ENCODE measurements around the gene HSH2D. TPM values are rescaled to one million over a fixed set of nuclear protein-coding genes. Genes with fewer than 3 reads are reported as not detected.
A peak's percentile ranks its signal among the peaks of the same experiment; 100 is the strongest.
"Not testable (repeated sequence)": the region's sequence is repeated elsewhere in the genome, so short reads cannot be mapped to it uniquely, and the experiment has no call there.

The HSH2D gene, protein sequence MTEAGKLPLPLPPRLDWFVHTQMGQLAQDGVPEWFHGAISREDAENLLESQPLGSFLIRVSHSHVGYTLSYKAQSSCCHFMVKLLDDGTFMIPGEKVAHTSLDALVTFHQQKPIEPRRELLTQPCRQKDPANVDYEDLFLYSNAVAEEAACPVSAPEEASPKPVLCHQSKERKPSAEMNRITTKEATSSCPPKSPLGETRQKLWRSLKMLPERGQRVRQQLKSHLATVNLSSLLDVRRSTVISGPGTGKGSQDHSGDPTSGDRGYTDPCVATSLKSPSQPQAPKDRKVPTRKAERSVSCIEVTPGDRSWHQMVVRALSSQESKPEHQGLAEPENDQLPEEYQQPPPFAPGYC
- total RNA-seq = 10 to 100 TPM; 23.9 to 49.8 TPM

GRCh38 chr19:16143399-16144215, at the start of gene HSH2D:
Gene HSH2D, plus strand, starts transcription at chr19:16143685. Its CDS starts 5,066 bp downstream, at chr19:16148751.
- DNase-seq (ENCODE audit: low spot score in 2 of 2) (peak; percentile 77 to 81), ATAC-seq (peak; percentile 97 to 98)
- peak within 1 kb of the TSS; percentile 95 to 99 for H3K27ac Mint-ChIP-seq
- H3K9me3 Mint-ChIP-seq = no peaks in the 10 kb centered on the region
- H3K36me3 Mint-ChIP-seq = peaks cover 10 to 17% of the 10 kb centered on the region in 2 donors

DNA sequence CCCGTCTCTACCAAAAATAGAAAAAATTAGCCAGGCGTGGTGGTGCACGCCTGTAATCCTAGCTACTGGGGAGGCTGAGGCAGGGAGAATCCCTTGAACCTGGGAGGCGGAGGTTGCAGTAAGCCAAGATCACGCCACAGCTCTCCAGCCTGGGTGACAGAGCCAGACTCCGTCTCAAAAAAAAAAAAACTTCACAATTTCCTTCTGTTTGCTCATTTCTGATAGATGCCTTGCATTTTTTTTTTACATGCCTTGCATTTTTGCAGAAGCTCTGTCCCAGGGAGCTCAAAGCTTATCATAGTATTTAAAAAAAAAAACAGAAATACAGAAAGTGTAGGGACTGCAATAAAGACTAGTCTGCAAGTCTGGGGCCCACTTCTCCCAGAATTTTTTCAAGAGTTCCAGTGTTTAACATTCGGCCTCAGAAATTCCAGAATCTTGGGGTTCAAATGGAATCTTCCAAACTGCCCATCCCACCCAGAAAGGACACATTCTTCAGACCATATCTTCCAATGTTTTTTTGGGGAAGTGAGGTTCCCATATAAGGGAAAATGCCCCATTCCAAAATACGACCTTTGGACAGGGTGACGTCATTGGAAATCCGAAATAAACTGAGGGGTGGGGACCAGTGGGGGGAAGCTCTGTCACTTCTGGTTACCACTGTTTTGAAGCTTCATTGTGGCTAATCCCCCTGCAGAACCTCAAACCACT, 49.0 kb upstream of the HSH2D start:
- DNase-seq (ENCODE audit: low spot score in 2 of 2) = no peak
- H3K36me3 Mint-ChIP-seq = peaks cover 35 to 75% of the 10 kb centered on the region in 2 donors
- peak overlapping the region in 1 of 2 donors; percentile 80 for H3K27ac Mint-ChIP-seq

DNA sequence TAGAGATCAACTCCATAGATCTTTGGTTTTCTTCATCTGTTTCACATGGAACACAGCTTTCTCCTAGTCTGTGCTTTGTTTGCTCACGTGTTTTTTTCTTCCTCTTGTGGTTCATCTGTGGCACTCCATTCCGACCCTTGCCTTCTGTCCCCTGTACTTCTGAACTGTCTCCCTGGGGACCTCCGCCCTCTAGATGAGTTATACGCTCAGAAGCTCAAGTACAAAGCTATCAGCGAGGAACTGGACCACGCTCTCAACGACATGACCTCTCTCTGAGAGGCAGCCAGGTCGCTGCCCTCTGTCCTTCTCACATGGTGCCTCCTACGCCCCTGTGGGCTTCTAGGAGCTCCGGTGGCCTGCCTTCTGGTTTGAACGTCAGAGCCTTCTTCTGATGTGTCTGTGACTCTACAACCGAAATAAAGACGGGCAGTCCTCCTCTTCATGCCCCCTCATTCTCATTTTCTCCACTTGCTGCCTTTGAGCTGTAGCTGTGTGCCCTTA, 48.4 kb upstream of the HSH2D start:
- H3K27ac Mint-ChIP-seq = peak overlapping the region; percentile 80 to 84
- peaks cover 31 to 75% of the 10 kb centered on the region in 2 donors for H3K36me3 Mint-ChIP-seq
- no peaks in the 10 kb centered on the region for H3K9me3 Mint-ChIP-seq
- ATAC-seq (peak; percentile 76 to 85), DNase-seq (ENCODE audit: low spot score in 2 of 2) (no peak)

More for the DNA sequence above, 49.0 kb upstream of the HSH2D start:
- ATAC-seq = no peak
- no peaks in the 10 kb centered on the region for H3K9me3 Mint-ChIP-seq

- no peak for DNase-seq (ENCODE audit: low spot score in 2 of 2)
- ATAC-seq = no peak
- no peaks in the 10 kb centered on the region for H3K9me3 Mint-ChIP-seq
- peak overlapping the region; percentile 62 to 80 for H3K27ac Mint-ChIP-seq
- H3K36me3 Mint-ChIP-seq = peaks cover 36 to 80% of the 10 kb centered on the region in 2 donors
These were observed 47.1 kb upstream of the HSH2D start for GRCh38 chr19:16096280-16096855.

DNA sequence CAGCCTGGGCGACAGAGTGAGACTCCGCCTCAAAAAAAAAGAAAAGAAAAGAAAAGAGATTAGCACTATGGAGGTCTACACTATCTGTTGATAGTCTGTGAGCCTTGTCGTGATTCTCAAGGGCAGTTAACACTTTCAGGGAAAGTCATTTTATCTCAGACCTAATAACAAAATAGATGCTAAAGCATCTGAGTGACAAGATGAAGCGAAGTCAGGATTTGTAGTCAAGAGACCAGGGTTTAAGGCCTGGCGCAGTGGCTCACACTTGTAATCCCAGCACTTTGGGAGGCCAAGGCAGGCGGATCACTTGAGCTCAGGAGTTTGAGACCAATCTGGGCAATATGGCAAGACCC, 45.1 kb upstream of the HSH2D start:
- ATAC-seq (no peak), DNase-seq (ENCODE audit: low spot score in 2 of 2) (no peak)
- Mint-ChIP-seq H3K36me3 (peaks cover 31 to 61% of the 10 kb centered on the region in 2 donors), H3K27ac (peak overlapping the region; percentile 71 to 88), H3K9me3 (no peaks in the 10 kb centered on the region)

- DNase-seq (ENCODE audit: low spot score in 2 of 2) (no peak), ATAC-seq (no peak)
- Mint-ChIP-seq H3K36me3 (peaks cover 28 to 57% of the 10 kb centered on the region in 2 donors), H3K27ac (no peak overlapping the region), H3K9me3 (no peaks in the 10 kb centered on the region)
These were observed 44.7 kb upstream of the HSH2D start for GRCh38 chr19:16098821-16099220.

DNA sequence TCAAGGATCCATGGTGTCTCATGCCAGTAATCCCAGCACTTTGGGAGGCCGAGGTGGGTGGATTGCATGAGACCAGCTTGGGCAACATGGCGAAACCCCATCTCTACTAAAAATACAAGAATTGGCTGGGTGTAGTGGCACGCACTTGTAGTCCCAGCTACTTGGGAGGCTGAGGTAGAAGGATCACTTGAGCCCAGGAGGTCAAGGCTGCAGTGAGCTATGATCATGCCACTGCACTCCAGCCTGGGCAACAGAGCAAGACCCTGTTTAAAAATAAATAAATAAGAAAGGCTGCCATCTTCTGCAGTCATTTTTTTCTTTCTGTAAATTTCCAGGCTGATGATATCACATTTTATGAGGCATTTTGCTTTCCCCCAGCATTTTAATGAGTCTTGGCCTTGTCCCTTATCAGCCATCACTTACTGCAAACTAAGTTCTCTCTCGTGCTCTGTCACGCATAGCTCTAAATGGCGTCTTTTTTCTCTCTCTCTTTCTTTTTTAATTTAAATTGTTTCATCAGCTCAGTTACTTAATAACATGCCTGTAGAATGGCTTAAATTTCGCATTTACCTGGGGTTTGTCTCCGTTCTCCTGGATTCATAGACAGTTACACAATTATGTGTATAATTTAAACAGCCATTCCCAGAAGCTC, 44.0 kb upstream of the HSH2D start:
- H3K27ac Mint-ChIP-seq; H3K9me3 Mint-ChIP-seq; DNase-seq (ENCODE audit: low spot score in 2 of 2); ATAC-seq: not testable (repeated sequence)
- H3K36me3 Mint-ChIP-seq = peaks cover 28 to 52% of the 10 kb centered on the region in 2 donors

DNA sequence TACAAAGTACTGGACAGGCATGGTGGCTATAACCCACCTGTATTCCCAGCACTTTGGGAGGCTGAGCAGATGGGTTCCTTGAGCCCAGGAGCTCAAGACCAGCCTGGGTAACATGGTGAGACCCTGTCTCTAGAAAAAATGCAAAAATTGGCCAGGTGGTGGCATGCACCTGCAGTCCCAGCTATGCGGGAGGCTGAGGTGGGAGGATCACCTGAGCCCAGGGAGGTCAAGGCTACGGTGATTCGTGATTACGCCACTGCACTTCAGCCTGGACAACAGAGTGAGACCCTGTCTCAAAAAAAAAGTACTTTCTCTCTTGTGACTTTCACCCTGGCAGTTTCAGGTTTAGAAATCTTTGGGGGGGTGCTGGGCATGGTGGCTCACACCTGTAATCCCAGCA, 43.0 kb upstream of the HSH2D start:
- H3K9me3 Mint-ChIP-seq = no peaks in the 10 kb centered on the region
- H3K36me3 Mint-ChIP-seq = peaks cover 21 to 41% of the 10 kb centered on the region in 2 donors
- DNase-seq (ENCODE audit: low spot score in 2 of 2) (no peak), ATAC-seq (no peak)
- peak overlapping the region in 1 of 2 donors; percentile 29 for H3K27ac Mint-ChIP-seq

GRCh38 chr19:16104722-16105121, 38.8 kb upstream of the HSH2D start:
- DNase-seq (ENCODE audit: low spot score in 2 of 2) = no peak
- H3K9me3 Mint-ChIP-seq = no peaks in the 10 kb centered on the region
- H3K27ac Mint-ChIP-seq = peak overlapping the region; percentile 44 to 54
- peaks cover 7 to 9% of the 10 kb centered on the region in 2 donors for H3K36me3 Mint-ChIP-seq
- no peak for ATAC-seq

GRCh38 chr19:16106121-16106520, 37.4 kb upstream of the HSH2D start:
- peaks cover 3 to 4% of the 10 kb centered on the region in 2 donors for H3K36me3 Mint-ChIP-seq
- peak; percentile 17 to 69 for ATAC-seq

GRCh38 chr19:16111160-16111908, 32.2 kb upstream of the HSH2D start, which contains the start of gene RAB8A:
Gene RAB8A, plus strand, starts transcription at chr19:16111889. Its CDS starts 13 bp downstream, at chr19:16111902.
- peak; percentile 100 for DNase-seq (ENCODE audit: low spot score in 2 of 2)
- Mint-ChIP-seq H3K36me3 (peaks cover 12 to 19% of the 10 kb centered on the region in 2 donors), H3K27ac (peak within 1 kb of the TSS; percentile 97 to 99), H3K9me3 (no peaks in the 10 kb centered on the region)
- ATAC-seq = peak; percentile 94

More at GRCh38 chr19:16106121-16106520, 37.4 kb upstream of the HSH2D start:
- no peak for DNase-seq (ENCODE audit: low spot score in 2 of 2)
- H3K27ac Mint-ChIP-seq = peak overlapping the region in 1 of 2 donors; percentile 46
- H3K9me3 Mint-ChIP-seq = no peaks in the 10 kb centered on the region

GRCh38 chr19:16111909-16112752, 31.4 kb upstream of the HSH2D start:
- no peaks in the 10 kb centered on the region for H3K9me3 Mint-ChIP-seq

DNA sequence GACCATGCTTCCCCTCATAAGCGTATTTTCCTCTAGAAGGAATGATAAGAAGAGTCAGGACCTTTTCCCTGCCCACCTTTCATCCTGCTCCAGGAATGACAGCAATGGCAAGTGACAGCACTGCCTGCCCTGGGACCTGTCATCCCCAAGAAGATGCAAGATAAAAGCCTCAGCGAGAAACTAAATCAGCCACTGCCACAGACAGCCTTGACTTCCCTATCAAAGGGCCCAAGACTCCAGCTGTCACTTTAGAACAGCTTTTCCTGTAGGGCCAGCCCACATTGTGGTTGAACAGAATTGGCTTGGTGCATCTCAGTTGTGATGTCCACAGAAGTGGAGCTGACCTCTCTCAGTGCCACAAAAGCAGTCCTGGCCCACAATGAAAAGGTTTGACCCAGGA, 30.7 kb upstream of the HSH2D start:
- DNase-seq (ENCODE audit: low spot score in 2 of 2) (no peak), ATAC-seq (no peak)
- Mint-ChIP-seq H3K36me3 (peaks cover 12 to 19% of the 10 kb centered on the region in 2 donors), H3K27ac (peak overlapping the region; percentile 97 to 99), H3K9me3 (no peaks in the 10 kb centered on the region)

More at GRCh38 chr19:16111909-16112752, 31.4 kb upstream of the HSH2D start:
- DNase-seq (ENCODE audit: low spot score in 2 of 2) (no peak), ATAC-seq (no peak)
- peaks cover 12 to 19% of the 10 kb centered on the region in 2 donors for H3K36me3 Mint-ChIP-seq
- H3K27ac Mint-ChIP-seq = peak overlapping the region; percentile 97 to 99

GRCh38 chr19:16113727-16114126, 29.8 kb upstream of the HSH2D start:
- no peak for DNase-seq (ENCODE audit: low spot score in 2 of 2)
- no peak for ATAC-seq
- Mint-ChIP-seq H3K36me3 (peaks cover 12 to 19% of the 10 kb centered on the region in 2 donors), H3K9me3 (no peaks in the 10 kb centered on the region), H3K27ac (peak overlapping the region in 1 of 2 donors; percentile 44)

All from activated naive CD4-positive, alpha-beta T cell treated with anti-CD3 and anti-CD28 coated beads, Interleukin-2, amount 50 U/mL, for 72 hours (primary cell).